Natural killer cell (primary cell): ENCODE results near the gene RENBP. TPM values are rescaled to one million over a fixed set of nuclear protein-coding genes. Genes with fewer than 3 reads are reported as not detected.
A peak's percentile ranks its signal among the peaks of the same experiment; 100 is the strongest.

ENCODE experiments used
- ATAC-seq, 3 donors: fragments of 150-1000 bp in 2 of 3; fragments of 200-7000 bp in 1 of 3; cut with Tn5 transposase; 1 replicate in 1 of 3; 2 replicates in 2 of 3; pipeline ENCODE4 v1.10.0; 2021; ENCODE audit warnings: mild to moderate bottlenecking in 2 of 3, moderate library complexity in 2 of 3
- DNase-seq, 2 donors: peaks; one replicate each; pipeline versions ENCODE4 v3.0.0 to v3.0.0-alpha.2; 2013 to 2021; ENCODE audit warnings: mixed read lengths in 1 of 2
- H3K27ac ChIP-seq: one replicate; pipeline ENCODE4 v1.5.1; 2013; ENCODE audit warnings: mild to moderate bottlenecking, low read length
- H3K27me3 ChIP-seq: one replicate; pipeline ENCODE4 v1.6.1; 2013; ENCODE audit warnings: low read length; ENCODE audit not compliant: control insufficient read depth, insufficient read depth
- H3K36me3 ChIP-seq: one replicate; pipeline ENCODE4 v1.6.1; 2013; ENCODE audit warnings: low read length; ENCODE audit not compliant: control insufficient read depth, insufficient read depth
- H3K4me1 ChIP-seq: one replicate; pipeline ENCODE4 v1.6.1; 2013; ENCODE audit warnings: low read length; ENCODE audit not compliant: control insufficient read depth, insufficient read depth
- H3K4me3 ChIP-seq: one replicate; pipeline ENCODE4 v1.5.1; 2013; ENCODE audit warnings: low read length
- H3K9me3 ChIP-seq: one replicate; pipeline ENCODE4 v1.6.1; 2013; ENCODE audit warnings: low read length; ENCODE audit not compliant: control insufficient read depth, insufficient read depth
- H3K27ac Mint-ChIP-seq, 2 donors: one replicate each; pipeline ENCODE4 v1.8.0; 2022; ENCODE audit warnings: mild to moderate bottlenecking in 2 of 2, mixed read lengths in 2 of 2, moderate library complexity in 1 of 2
- H3K27me3 Mint-ChIP-seq, 2 donors: one replicate each; pipeline ENCODE4 v1.8.0; 2022; ENCODE audit warnings: low read depth in 2 of 2, mixed read lengths in 2 of 2
- H3K36me3 Mint-ChIP-seq: one replicate; pipeline ENCODE4 v1.8.0; 2022; ENCODE audit warnings: mixed read lengths
- H3K4me1 Mint-ChIP-seq, 2 donors: one replicate each; pipeline ENCODE4 v1.8.0; 2022; ENCODE audit warnings: mixed read lengths in 2 of 2
- H3K4me3 Mint-ChIP-seq: one replicate; pipeline ENCODE4 v1.8.0; 2022; ENCODE audit warnings: mild to moderate bottlenecking, moderate library complexity, mixed read lengths
- H3K9me3 Mint-ChIP-seq, 2 donors: one replicate each; pipeline ENCODE4 v1.8.0; 2022; ENCODE audit warnings: mixed read lengths in 2 of 2
- WGBS: methylation state at CpG from one replicate; pipeline ENCODE4 v1.1.7; 2013; ENCODE audit warnings: missing lambda C conversion rate; ENCODE audit not compliant: insufficient coverage; 5-methylcytosine and 5-hydroxymethylcytosine counted together
- intact Hi-C: fragments of 100-400 bp; cut with micrococcal nuclease; formaldehyde crosslinking; loops from one replicate; pipeline ENCODE4 v1.14.2; 2022
- total RNA-seq, 4 donors: library from RNA; stranded (reverse); fragments of 120-200 nt in 1 of 4; gene quantifications; one replicate each; pipeline versions ENCODE4 v1.2.3 to v1.2.4, GENCODE V29; 2013 to 2022
- TF ChIP-seq, protein P1 (sequence below): fragments of 200-600 bp; IDR thresholded peaks from one replicate; pipeline ENCODE4 v1.8.0; 2022; ENCODE audit warnings: antibody characterized with exemption

RENBP gene
- total RNA-seq, 3 donors from 2014 or later (not counting 1 experiment from before 2014, with no cell fraction given), result 14.3 to 17.1 (median 15.2) TPM

DNA sequence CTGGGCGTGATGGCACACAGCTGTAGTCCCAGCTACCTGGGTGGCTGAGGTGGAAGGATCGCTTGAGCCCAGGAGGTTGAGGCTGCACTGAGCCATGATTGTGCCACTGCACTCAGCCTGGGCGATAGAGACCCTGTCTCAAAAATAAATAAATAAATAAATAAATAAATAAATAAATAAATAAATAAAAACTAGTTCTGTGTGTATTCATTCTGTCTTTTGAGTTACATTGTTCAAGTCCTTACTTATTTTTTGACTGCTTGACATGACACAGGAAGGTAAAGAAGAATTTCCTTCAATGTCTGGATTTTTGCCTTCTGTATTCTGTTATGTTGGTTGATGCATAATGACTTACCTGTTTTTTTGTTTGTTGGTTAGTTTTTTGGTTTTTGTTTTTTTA, 7.4 kb downstream of the RENBP start:
- Mint-ChIP-seq H3K27ac (peak overlapping the region in 1 of 2 donors; percentile 60), H3K4me3 (no peak overlapping the region), H3K27me3 (no peaks in the 10 kb centered on the region), H3K4me1 (peaks cover 5 to 16% of the 10 kb centered on the region in 2 donors), H3K36me3 (no peaks in the 10 kb centered on the region), H3K9me3 (no peaks in the 10 kb centered on the region)
- H3K36me3 ChIP-seq, result peaks cover 3% of the 10 kb centered on the region
- TF ChIP-seq, protein P1, sequence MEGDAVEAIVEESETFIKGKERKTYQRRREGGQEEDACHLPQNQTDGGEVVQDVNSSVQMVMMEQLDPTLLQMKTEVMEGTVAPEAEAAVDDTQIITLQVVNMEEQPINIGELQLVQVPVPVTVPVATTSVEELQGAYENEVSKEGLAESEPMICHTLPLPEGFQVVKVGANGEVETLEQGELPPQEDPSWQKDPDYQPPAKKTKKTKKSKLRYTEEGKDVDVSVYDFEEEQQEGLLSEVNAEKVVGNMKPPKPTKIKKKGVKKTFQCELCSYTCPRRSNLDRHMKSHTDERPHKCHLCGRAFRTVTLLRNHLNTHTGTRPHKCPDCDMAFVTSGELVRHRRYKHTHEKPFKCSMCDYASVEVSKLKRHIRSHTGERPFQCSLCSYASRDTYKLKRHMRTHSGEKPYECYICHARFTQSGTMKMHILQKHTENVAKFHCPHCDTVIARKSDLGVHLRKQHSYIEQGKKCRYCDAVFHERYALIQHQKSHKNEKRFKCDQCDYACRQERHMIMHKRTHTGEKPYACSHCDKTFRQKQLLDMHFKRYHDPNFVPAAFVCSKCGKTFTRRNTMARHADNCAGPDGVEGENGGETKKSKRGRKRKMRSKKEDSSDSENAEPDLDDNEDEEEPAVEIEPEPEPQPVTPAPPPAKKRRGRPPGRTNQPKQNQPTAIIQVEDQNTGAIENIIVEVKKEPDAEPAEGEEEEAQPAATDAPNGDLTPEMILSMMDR, result no peak
- no peak overlapping the region for H3K27ac ChIP-seq
- WGBS, result 100% methylated on average over 2 of the region's 3 CpGs
- ATAC-seq (no peak), DNase-seq (no peak)
- no peak overlapping the region for H3K4me3 ChIP-seq
- intact Hi-C loops, result no loop called here
- H3K27me3 ChIP-seq, result no peaks in the 10 kb centered on the region
- H3K4me1 ChIP-seq, result peaks cover 26% of the 10 kb centered on the region
- H3K9me3 ChIP-seq, result no peaks in the 10 kb centered on the region

DNA sequence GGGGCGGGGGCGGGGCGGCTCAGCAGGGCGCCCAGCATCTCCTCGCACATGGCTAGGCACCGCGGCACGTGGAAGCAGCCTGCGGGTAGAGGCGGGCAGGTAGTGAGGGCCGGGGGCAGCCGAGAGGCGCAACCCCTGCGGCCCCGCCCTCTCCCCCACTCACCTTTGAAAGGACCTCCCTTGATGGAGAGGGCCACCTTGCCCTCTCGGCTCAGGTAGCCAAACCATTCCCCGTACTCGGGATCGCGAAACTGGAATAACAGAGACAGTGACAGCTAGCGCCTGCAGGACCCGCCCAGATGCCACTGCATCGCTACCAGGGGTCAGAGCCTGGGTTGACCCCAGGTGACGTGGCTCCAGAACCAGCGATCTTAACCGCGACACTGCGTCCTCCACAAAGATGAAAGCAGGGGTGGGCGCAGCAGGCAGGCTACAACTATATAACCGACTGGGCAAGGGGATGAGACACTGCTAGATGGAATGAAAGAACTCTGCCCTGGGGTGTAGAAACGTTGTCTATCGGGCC, 9.1 kb downstream of the RENBP start:
- peaks cover 19% of the 10 kb centered on the region for H3K36me3 ChIP-seq
- ATAC-seq (no peak), DNase-seq (no peak)
- H3K36me3 Mint-ChIP-seq, result no peaks in the 10 kb centered on the region
- H3K27me3 ChIP-seq, result no peaks in the 10 kb centered on the region
- peak overlapping the region; percentile 39 for H3K4me3 ChIP-seq
- peaks cover 17% of the 10 kb centered on the region for H3K4me1 ChIP-seq
- H3K9me3 ChIP-seq, result no peaks in the 10 kb centered on the region
- no peak overlapping the region for H3K27ac Mint-ChIP-seq
- no peaks in the 10 kb centered on the region for H3K9me3 Mint-ChIP-seq
- H3K4me1 Mint-ChIP-seq, result peaks cover 4 to 18% of the 10 kb centered on the region in 2 donors
- TF ChIP-seq, protein P1, result no peak
- WGBS, result 35% methylated on average over 25 of the region's 32 CpGs
- peak overlapping the region; percentile 57 for H3K4me3 Mint-ChIP-seq
- no peaks in the 10 kb centered on the region for H3K27me3 Mint-ChIP-seq
- H3K27ac ChIP-seq, result no peak overlapping the region
- intact Hi-C loops, result no loop called here

DNA sequence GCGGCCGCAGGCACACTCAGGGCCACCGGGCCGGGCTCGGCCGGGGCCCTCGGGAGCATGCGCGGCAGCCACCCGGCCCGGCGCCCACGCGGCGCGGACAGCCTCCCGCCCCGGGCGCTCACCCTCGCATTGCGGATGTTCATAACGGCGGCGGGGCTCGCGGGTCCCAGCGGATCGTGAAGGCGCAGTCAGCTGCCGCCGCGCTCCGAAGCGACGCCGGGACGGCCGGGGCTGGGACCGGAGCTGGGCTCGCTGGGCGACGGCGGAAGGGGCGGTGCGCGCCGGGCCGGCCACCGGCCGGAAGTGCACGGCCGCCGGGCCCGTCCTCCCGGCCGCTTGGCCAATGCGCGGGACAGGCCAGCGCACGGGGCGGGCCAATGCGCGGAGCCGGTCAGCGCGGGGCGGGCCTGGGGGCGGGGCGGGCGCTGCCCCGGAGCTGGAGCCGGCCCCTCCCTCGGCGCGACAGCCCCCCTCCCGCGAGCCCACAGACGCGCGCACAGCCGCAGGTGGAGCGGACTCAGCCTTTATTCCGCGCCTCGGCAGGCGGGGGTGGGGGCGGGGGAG, 9.6 kb downstream of the RENBP start, which contains the start of gene NAA10:
TSS of gene NAA10 (minus strand) at position 276 of the 564 bp plus-strand sequence. CDS start at position 143, 133 bp downstream.
- ATAC-seq, result peak; percentile 91 to 96 (median 94)
- H3K27ac Mint-ChIP-seq, result peak within 1 kb of the TSS; percentile 50 to 64
- no peak within 1 kb of the TSS for H3K27ac ChIP-seq
- H3K4me1 Mint-ChIP-seq, result peaks cover 4 to 18% of the 10 kb centered on the region in 2 donors
- peaks cover 22% of the 10 kb centered on the region for H3K36me3 ChIP-seq
- intact Hi-C loops, result no loop called here
- no peaks in the 10 kb centered on the region for H3K27me3 ChIP-seq
- TF ChIP-seq, protein P1, result no peak
- H3K4me3 Mint-ChIP-seq, result peak within 1 kb of the TSS; percentile 86
- H3K9me3 Mint-ChIP-seq, result no peaks in the 10 kb centered on the region
- peak within 1 kb of the TSS; percentile 46 for H3K4me3 ChIP-seq
- DNase-seq, result peak; percentile 41 to 70
- no peaks in the 10 kb centered on the region for H3K36me3 Mint-ChIP-seq
- no peaks in the 10 kb centered on the region for H3K9me3 ChIP-seq
- no peaks in the 10 kb centered on the region for H3K27me3 Mint-ChIP-seq
- H3K4me1 ChIP-seq, result peaks cover 17% of the 10 kb centered on the region
- WGBS, result under 1% methylated on average over 75 of the region's 87 CpGs
